Thymus (tissue), 11 donors: ENCODE results near the gene SLC28A1. TPM values are rescaled to one million over a fixed set of nuclear protein-coding genes. Genes with fewer than 3 reads are reported as not detected.
"Not testable (repeated sequence)": the region's sequence is repeated elsewhere in the genome, so short reads cannot be mapped to it uniquely, and the experiment has no call there.

Source experiments
- DNase-seq, 9 donors: peaks; one replicate each; pipeline ENCODE4 v3.0.0-alpha.2; 2013; ENCODE audit warnings: low spot score in 9 of 9, low read depth in 6 of 9, missing footprints in 1 of 9
- H3K27ac ChIP-seq, 2 donors: one replicate each; pipeline ENCODE4 v1.5.1; 2013; ENCODE audit warnings: control low read depth in 1 of 2, low read depth in 1 of 2, low read length in 1 of 2, mild to moderate bottlenecking in 1 of 2, moderate library complexity in 1 of 2
- H3K27me3 ChIP-seq, 2 donors: one replicate each; pipeline ENCODE4 v1.5.1; 2013; ENCODE audit warnings: low read length in 1 of 2; ENCODE audit not compliant: control insufficient read depth in 2 of 2, insufficient read depth in 1 of 2
- H3K36me3 ChIP-seq, 2 donors: one replicate each; pipeline ENCODE4 v1.5.1; 2013; ENCODE audit warnings: low read length in 1 of 2, mild to moderate bottlenecking in 1 of 2, moderate library complexity in 1 of 2; ENCODE audit not compliant: control insufficient read depth in 2 of 2, insufficient read depth in 2 of 2
- H3K4me1 ChIP-seq, 2 donors: one replicate each; pipeline ENCODE4 v1.5.1; 2013; ENCODE audit warnings: low read length in 2 of 2; ENCODE audit not compliant: control insufficient read depth in 2 of 2, insufficient read depth in 2 of 2
- H3K4me3 ChIP-seq, 2 donors: one replicate each; pipeline ENCODE4 v1.5.1; 2013; ENCODE audit warnings: low read length in 2 of 2, control low read depth in 1 of 2, mild to moderate bottlenecking in 1 of 2
- H3K9me3 ChIP-seq, 2 donors: one replicate each; pipeline ENCODE4 v1.5.1; 2013; ENCODE audit warnings: low read length in 1 of 2, mild to moderate bottlenecking in 1 of 2; ENCODE audit not compliant: control insufficient read depth in 2 of 2, insufficient read depth in 1 of 2
- WGBS: extraction: QIAGEN DNeasy Blood & Tissue Kit; methylation state at CpG from one replicate; pipeline ENCODE4 v1.1.7; 2013; 5-methylcytosine and 5-hydroxymethylcytosine counted together
- polyA plus RNA-seq: library from polyadenylated mRNA; stranded (reverse); fragments of 200-250 nt; gene quantifications from one replicate; pipeline ENCODE4 v1.2.3, GENCODE V29; 2013
- total RNA-seq: library from RNA; stranded (reverse); fragments of 120-200 nt; gene quantifications from one replicate; pipeline ENCODE4 v1.2.4, GENCODE V29; 2013
- donor health status: healthy.

The SLC28A1 gene
- total and polyA plus RNA-seq, 2 donors: 0.05 to 0.18 TPM

DNA sequence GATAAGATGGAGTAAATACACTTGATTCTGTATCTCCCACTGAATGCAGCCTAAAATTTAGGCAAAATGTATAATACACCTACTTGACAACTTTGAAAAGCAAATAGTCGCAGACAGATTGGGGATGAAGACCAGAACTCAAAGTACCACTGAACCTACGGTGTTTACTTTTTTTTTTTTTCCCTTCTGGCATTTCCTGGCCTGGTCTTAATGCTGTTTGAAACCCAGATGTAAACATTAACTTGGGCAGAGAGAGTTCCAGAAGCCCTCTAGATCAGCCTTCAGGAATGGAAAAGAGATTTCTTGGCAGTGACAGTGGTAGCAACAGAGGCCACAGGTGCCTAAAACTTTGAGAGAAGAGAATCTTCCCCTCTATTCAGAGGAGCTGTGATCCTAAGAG, 39.5 kb upstream of the SLC28A1 start:
- H3K4me1 ChIP-seq: no peaks in the 10 kb centered on the region
- peaks cover 0 to 8% of the 10 kb centered on the region in 2 donors for H3K9me3 ChIP-seq
- DNase-seq: no peak
- H3K36me3 ChIP-seq: no peaks in the 10 kb centered on the region
- H3K27me3 ChIP-seq: no peaks in the 10 kb centered on the region
- H3K27ac ChIP-seq: no peak overlapping the region
- H3K4me3 ChIP-seq: no peak overlapping the region
- WGBS: 98% methylated on average over 2 of the region's 2 CpGs

DNA sequence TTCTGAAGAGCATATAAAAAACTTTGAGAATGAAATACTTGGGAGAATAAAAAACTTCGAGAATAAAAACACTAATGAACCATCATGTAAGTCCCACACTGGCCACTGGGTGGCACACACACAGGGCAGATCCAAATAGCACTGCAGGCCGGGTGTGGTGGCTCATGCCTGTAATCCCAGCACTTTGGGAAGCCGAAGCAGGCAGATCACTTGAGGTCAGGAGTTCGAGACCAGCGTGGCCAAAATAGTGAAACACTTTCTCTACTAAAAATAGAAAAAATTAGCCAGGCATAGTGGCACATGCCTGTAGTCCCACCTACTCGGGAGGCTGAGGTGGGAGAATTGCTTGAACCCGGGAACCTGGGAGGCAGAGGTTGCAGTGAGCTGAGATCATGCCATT, 38.8 kb upstream of the SLC28A1 start:
- DNase-seq: peak in 3 of 9 donors; percentile 12 to 29 (median 17)
- not testable (repeated sequence) for H3K9me3 ChIP-seq, H3K27ac ChIP-seq, H3K4me3 ChIP-seq, H3K36me3 ChIP-seq, H3K27me3 ChIP-seq, H3K4me1 ChIP-seq
- 94% methylated on average over 7 of the region's 7 CpGs for WGBS

DNA sequence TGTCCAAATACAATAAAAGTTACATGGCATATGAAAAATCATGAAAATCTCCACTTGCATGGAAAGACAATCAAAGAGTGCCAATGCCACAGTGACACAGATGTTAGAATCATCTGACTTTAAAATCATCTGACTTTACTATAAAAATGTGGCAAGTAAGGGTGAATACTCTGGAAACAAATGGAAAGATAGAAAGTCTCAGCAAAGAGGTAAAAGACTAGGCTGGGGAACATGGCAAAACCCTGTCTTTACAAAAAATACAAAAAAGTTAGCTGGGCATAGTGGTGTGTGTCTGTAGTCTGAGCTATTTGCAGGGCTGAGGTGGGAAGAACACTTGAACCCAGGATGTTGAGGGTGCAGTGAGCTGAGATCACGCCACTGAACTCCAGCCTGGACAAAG, 38.2 kb upstream of the SLC28A1 start:
- Histone ChIP-seq H3K36me3 (no peaks in the 10 kb centered on the region), H3K27ac (no peak overlapping the region), H3K27me3 (no peaks in the 10 kb centered on the region), H3K9me3 (peaks cover 0 to 8% of the 10 kb centered on the region in 2 donors), H3K4me1 (no peaks in the 10 kb centered on the region), H3K4me3 (no peak overlapping the region)
- no peak for DNase-seq
- 95% methylated on average over 1 of the region's 1 CpG for WGBS

DNA sequence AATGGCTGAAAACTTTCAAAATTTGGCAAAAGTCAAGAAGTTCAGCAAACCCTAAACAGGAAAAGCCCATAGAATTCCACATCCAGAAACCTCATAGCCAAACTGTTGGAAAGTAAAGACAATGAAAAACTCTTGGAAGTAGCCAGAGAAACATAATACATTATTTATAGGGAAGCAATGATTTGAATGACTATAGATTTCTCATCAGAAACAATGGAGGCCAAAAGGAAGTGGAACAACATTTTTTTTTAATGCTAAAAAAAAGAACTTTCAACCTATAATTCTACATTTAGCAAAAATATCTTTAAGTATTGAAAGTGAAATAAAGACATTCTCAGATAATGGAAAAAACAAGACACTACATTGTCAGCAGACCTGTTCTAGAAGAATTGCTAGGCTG, 37.1 kb upstream of the SLC28A1 start:
- DNase-seq: no peak
- Histone ChIP-seq H3K4me1 (no peaks in the 10 kb centered on the region), H3K9me3 (peaks cover 0 to 8% of the 10 kb centered on the region in 2 donors), H3K27ac (no peak overlapping the region), H3K27me3 (no peaks in the 10 kb centered on the region), H3K4me3 (no peak overlapping the region), H3K36me3 (no peaks in the 10 kb centered on the region)

DNA sequence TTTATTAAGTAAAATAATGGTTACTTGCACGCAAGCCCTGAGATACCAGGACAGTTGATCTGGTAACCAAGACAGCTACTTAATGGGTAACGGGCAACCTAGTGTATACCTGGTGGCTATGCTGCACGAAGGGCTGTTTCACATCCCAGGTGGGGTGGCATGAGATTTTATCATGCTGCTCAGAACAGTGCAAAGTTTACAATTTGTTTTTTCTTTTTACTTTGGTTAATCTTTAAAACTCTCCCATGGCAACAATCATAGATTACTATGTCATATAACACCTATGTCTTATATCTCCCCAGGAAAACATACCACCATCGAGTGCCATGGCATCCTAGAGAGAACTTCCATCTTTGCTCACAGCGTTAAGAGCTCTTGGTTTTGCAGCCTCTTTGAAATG, 32.2 kb upstream of the SLC28A1 start:
- Histone ChIP-seq H3K36me3 (no peaks in the 10 kb centered on the region), H3K4me3 (no peak overlapping the region), H3K9me3 (no peaks in the 10 kb centered on the region), H3K27me3 (no peaks in the 10 kb centered on the region), H3K27ac (no peak overlapping the region), H3K4me1 (no peaks in the 10 kb centered on the region)
- no peak for DNase-seq
- 98% methylated on average over 5 of the region's 5 CpGs for WGBS

DNA sequence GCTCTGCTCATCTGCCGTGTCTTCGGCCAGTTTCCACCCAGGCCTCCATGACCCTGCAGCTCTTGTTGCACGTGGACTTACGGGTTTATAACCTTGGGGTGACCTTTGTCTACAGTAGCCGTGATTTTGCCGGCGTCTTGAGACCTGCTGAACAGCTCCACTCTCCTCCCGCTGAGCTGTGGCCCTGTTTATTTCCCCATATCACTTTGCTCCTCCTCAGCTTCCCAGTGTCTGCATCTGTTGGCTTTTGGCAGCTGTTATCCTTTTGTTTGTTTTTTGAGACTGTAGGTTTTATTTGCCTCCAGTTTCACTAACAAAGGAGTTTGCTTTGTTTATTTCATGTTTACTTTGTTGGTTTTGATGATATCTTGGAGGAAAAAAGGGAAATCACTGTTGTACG, 29.3 kb upstream of the SLC28A1 start:
- H3K4me3 ChIP-seq: no peak overlapping the region
- H3K9me3 ChIP-seq: no peaks in the 10 kb centered on the region
- no peaks in the 10 kb centered on the region for H3K4me1 ChIP-seq
- WGBS: 97% methylated on average over 9 of the region's 9 CpGs
- H3K27me3 ChIP-seq: no peaks in the 10 kb centered on the region
- no peak for DNase-seq
- no peak overlapping the region for H3K27ac ChIP-seq
- no peaks in the 10 kb centered on the region for H3K36me3 ChIP-seq

DNA sequence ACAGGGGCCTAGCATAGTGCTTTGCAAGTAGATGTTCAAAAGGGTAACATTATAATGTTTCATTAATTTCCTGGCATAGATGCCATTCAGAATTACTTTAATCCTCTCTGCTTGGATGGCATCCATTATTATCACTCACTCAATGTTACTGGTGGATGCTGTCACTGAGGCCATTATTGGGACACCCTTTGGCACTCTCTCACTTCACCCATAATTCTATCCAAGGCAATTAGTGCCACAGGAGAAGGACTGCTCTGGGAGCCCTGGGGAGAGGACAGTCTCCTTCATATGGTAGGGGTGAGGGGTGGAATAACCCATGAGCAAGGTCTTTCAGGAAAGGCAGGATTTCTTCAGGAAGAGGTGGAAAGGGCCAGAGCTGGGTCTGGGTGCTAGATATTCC, 28.7 kb upstream of the SLC28A1 start:
- no peaks in the 10 kb centered on the region for H3K9me3 ChIP-seq
- no peaks in the 10 kb centered on the region for H3K36me3 ChIP-seq
- no peak overlapping the region for H3K27ac ChIP-seq
- no peak for DNase-seq
- no peaks in the 10 kb centered on the region for H3K4me1 ChIP-seq
- H3K4me3 ChIP-seq: no peak overlapping the region
- H3K27me3 ChIP-seq: no peaks in the 10 kb centered on the region

DNA sequence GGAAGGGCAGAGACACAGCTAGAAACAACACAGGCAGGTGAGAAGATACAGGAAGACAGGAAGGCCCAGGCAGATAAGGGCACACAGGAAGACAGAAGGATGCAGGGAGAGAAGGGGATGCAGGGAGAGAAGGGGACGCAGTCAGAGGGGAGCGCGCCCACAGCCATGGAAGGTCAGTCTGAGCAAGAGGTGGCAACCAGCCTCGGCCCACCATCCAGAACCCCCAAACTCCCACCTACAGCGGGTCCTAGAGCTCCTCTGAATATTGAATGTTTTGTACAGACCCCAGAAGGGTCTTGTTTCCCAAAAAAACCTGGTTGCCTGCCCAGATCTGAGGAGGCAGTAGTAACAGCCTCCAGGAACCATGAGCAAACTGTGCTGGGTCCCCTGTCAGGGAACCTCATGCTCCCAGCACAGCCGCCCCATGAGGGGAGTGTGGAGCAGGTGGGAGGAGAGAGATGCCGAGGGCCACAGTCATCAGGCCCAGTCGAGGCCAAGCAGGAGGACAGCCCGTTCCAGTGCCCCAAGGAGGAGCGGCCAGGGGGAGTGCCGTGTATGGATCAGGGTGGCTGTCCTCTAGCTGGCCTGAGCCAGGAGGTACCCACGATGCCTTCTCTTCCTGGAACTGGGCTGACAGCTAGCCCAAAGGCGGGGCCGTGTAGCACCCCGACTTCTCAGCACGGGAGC, 27.6 kb upstream of the SLC28A1 start:
- H3K27ac ChIP-seq: no peak overlapping the region
- WGBS: 98% methylated on average over 16 of the region's 16 CpGs

DNA sequence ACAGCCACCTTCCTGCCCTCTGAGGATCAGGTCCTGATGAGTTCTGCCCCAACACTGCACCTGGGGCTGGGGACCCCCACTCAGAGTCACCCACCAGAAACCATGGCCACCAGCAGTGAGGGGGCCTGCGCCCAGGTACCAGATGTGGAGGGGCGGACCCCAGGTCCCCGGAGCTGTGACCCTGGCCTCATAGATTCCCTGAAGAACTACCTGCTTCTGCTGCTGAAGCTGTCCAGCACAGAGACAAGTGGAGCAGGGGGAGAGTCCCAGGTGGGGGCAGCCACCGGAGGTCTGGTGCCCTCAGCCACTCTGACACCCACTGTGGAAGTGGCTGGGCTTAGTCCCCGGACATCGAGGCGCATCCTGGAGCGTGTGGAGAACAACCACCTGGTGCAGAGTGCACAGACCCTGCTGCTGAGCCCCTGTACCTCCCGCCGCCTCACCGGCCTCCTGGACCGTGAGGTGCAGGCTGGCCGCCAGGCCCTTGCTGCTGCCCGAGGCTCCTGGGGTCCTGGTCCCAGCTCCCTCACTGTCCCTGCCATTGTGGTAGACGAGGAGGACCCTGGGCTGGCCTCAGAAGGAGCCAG, 27.0 kb upstream of the SLC28A1 start:
- H3K27ac ChIP-seq: no peak overlapping the region
- 96% methylated on average over 15 of the region's 15 CpGs for WGBS
- no peak for DNase-seq

More for the DNA sequence above, 27.6 kb upstream of the SLC28A1 start:
- Histone ChIP-seq H3K9me3 (no peaks in the 10 kb centered on the region), H3K27me3 (no peaks in the 10 kb centered on the region), H3K4me1 (no peaks in the 10 kb centered on the region), H3K36me3 (no peaks in the 10 kb centered on the region), H3K4me3 (no peak overlapping the region)
- no peak for DNase-seq

More for the DNA sequence above, 27.0 kb upstream of the SLC28A1 start:
- Histone ChIP-seq H3K4me1 (no peaks in the 10 kb centered on the region), H3K36me3 (no peaks in the 10 kb centered on the region), H3K4me3 (no peak overlapping the region), H3K9me3 (no peaks in the 10 kb centered on the region), H3K27me3 (no peaks in the 10 kb centered on the region)
